ENCODE data around the gene SLC9A8. TPM values are rescaled to one million over a fixed set of nuclear protein-coding genes. Genes with fewer than 3 reads are reported as not detected.

SLC9A8 gene
- total and polyA plus RNA-seq, 9 of the 15 experiments (the other 6 are each of a cell fraction or from before 2014, with no cell fraction given): 0.56 to 9.7 (median 5.0) TPM

DNA sequence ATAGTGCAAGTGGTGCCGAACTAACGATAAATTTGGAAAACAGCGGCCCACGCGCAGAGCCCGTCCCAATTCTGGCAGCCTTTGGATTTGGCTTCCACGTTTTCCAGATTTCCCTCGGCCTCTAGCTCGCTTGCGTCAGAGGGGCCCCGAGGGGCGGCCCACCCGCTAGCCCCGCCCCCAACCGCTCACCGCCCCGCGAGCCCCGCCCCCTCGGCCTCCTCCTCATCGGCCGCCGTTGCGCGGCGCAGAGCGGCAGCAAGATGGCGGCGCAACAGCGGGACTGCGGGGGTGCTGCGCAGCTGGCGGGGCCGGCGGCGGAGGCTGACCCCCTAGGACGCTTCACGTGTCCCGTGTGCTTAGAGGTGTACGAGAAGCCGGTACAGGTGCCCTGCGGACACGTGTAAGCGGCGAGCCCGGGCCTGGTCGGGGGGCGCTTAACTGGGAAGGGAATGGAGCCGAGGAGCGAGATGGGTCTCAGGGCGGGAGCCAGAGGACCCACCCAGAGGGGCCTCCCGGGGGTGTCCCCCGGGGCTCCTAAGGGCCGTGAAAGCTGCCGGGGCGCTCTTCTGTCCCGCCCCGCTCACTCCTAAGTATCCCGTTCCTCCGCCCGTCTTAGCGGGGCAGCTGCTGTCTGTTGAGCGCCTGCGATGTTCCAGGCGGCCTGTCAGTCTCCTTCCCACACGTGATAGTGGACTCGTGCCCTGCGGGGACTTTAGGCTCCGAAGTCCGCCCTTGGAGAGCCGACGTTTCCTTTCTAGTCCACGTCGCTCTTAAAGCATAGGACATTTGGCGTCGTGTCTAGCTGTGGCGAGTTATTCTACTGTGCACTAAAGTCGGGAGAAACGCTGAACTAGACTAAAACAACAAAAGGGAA lies 123.8 kb downstream of the SLC9A8 start, which contains the start of gene RNF114 (continued):
- 0 out of 2 replicates have a peak, but pooled peaks have one; percentile 84 for TF ChIP-seq RBM14 (IDR thresholded peaks at IDR 0.05; ENCODE audit: borderline replicate concordance, insufficient read depth, low read depth, low read length)
- TF ChIP-seq ATF1 (CRISPR knock-in tag; IDR thresholded peaks at IDR 0.05): no peak
- 0 out of 2 replicates have a peak, but pooled peaks have one; percentile 45 for TF ChIP-seq ATF1 (tag; IDR thresholded peaks at IDR 0.05)
- TF ChIP-seq, protein P1, sequence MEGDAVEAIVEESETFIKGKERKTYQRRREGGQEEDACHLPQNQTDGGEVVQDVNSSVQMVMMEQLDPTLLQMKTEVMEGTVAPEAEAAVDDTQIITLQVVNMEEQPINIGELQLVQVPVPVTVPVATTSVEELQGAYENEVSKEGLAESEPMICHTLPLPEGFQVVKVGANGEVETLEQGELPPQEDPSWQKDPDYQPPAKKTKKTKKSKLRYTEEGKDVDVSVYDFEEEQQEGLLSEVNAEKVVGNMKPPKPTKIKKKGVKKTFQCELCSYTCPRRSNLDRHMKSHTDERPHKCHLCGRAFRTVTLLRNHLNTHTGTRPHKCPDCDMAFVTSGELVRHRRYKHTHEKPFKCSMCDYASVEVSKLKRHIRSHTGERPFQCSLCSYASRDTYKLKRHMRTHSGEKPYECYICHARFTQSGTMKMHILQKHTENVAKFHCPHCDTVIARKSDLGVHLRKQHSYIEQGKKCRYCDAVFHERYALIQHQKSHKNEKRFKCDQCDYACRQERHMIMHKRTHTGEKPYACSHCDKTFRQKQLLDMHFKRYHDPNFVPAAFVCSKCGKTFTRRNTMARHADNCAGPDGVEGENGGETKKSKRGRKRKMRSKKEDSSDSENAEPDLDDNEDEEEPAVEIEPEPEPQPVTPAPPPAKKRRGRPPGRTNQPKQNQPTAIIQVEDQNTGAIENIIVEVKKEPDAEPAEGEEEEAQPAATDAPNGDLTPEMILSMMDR (IDR thresholded peaks at IDR 0.05 in 2 of 3, conservative IDR thresholded peaks at IDR 0.05 in 1 of 3; ENCODE audit: insufficient read depth in 2 of 3, low read depth in 1 of 3, low read length in 3 of 3): no peak
- TF ChIP-seq ZC3H4 (CRISPR knock-in tag; IDR thresholded peaks at IDR 0.05; ENCODE audit: borderline replicate concordance): no peak
- TF ChIP-seq ZZZ3 (IDR thresholded peaks at IDR 0.05): no peak
- peak; percentile 30; the same call in 1 of the 2 replicates for TF ChIP-seq FOXP1 (CRISPR knock-in tag; IDR thresholded peaks at IDR 0.05)
- TF ChIP-seq, protein P2, sequence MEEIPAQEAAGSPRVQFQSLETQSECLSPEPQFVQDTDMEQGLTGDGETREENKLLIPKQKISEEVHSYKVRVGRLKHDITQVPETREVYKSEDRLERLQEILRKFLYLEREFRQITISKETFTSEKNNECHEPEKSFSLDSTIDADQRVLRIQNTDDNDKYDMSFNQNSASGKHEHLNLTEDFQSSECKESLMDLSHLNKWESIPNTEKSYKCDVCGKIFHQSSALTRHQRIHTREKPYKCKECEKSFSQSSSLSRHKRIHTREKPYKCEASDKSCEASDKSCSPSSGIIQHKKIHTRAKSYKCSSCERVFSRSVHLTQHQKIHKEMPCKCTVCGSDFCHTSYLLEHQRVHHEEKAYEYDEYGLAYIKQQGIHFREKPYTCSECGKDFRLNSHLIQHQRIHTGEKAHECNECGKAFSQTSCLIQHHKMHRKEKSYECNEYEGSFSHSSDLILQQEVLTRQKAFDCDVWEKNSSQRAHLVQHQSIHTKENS (CRISPR knock-in tag; IDR thresholded peaks at IDR 0.05): no peak
- TF ChIP-seq SAFB (IDR thresholded peaks at IDR 0.05; ENCODE audit: borderline replicate concordance, low read depth, low read length): peak; percentile 33; the same call in 1 of the 2 replicates
- TF ChIP-seq HMGN3 (IDR thresholded peaks at IDR 0.05; ENCODE audit: borderline replicate concordance, extremely low read depth, insufficient read length, low read depth, low read length): peak; percentile 35
- TF ChIP-seq, protein P3, sequence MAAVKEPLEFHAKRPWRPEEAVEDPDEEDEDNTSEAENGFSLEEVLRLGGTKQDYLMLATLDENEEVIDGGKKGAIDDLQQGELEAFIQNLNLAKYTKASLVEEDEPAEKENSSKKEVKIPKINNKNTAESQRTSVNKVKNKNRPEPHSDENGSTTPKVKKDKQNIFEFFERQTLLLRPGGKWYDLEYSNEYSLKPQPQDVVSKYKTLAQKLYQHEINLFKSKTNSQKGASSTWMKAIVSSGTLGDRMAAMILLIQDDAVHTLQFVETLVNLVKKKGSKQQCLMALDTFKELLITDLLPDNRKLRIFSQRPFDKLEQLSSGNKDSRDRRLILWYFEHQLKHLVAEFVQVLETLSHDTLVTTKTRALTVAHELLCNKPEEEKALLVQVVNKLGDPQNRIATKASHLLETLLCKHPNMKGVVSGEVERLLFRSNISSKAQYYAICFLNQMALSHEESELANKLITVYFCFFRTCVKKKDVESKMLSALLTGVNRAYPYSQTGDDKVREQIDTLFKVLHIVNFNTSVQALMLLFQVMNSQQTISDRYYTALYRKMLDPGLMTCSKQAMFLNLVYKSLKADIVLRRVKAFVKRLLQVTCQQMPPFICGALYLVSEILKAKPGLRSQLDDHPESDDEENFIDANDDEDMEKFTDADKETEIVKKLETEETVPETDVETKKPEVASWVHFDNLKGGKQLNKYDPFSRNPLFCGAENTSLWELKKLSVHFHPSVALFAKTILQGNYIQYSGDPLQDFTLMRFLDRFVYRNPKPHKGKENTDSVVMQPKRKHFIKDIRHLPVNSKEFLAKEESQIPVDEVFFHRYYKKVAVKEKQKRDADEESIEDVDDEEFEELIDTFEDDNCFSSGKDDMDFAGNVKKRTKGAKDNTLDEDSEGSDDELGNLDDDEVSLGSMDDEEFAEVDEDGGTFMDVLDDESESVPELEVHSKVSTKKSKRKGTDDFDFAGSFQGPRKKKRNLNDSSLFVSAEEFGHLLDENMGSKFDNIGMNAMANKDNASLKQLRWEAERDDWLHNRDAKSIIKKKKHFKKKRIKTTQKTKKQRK (IDR thresholded peaks at IDR 0.05; ENCODE audit: borderline replicate concordance, low read depth, low read length): no peak
- peak; percentile 82 for TF ChIP-seq BHLHE40 (IDR thresholded peaks at IDR 0.05; ENCODE audit: low read length)
- no peak for TF ChIP-seq POLR3G (IDR thresholded peaks at IDR 0.05; ENCODE audit: extremely low read depth, insufficient read length, insufficient replicate concordance)
- TF ChIP-seq TEAD1 (CRISPR knock-in tag; IDR thresholded peaks at IDR 0.05): no peak
- peak; percentile 69 for TF ChIP-seq CHD1 (IDR thresholded peaks at IDR 0.05; ENCODE audit: low read length)
- TF ChIP-seq, protein P4, sequence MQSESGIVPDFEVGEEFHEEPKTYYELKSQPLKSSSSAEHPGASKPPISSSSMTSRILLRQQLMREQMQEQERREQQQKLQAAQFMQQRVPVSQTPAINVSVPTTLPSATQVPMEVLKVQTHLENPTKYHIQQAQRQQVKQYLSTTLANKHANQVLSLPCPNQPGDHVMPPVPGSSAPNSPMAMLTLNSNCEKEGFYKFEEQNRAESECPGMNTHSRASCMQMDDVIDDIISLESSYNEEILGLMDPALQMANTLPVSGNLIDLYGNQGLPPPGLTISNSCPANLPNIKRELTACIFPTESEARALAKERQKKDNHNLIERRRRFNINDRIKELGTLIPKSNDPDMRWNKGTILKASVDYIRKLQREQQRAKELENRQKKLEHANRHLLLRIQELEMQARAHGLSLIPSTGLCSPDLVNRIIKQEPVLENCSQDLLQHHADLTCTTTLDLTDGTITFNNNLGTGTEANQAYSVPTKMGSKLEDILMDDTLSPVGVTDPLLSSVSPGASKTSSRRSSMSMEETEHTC (IDR thresholded peaks at IDR 0.05): no peak
- peak; percentile 43; the same call in 1 of the 2 replicates for TF ChIP-seq EP300 (IDR thresholded peaks at IDR 0.05; ENCODE audit: low read length)
- TF ChIP-seq TAF15 (IDR thresholded peaks at IDR 0.05; ENCODE audit: low read depth, low read length): no peak

Data from K562 (cell line).